Measurements from ENCODE around the gene MPRIP.

DNA sequence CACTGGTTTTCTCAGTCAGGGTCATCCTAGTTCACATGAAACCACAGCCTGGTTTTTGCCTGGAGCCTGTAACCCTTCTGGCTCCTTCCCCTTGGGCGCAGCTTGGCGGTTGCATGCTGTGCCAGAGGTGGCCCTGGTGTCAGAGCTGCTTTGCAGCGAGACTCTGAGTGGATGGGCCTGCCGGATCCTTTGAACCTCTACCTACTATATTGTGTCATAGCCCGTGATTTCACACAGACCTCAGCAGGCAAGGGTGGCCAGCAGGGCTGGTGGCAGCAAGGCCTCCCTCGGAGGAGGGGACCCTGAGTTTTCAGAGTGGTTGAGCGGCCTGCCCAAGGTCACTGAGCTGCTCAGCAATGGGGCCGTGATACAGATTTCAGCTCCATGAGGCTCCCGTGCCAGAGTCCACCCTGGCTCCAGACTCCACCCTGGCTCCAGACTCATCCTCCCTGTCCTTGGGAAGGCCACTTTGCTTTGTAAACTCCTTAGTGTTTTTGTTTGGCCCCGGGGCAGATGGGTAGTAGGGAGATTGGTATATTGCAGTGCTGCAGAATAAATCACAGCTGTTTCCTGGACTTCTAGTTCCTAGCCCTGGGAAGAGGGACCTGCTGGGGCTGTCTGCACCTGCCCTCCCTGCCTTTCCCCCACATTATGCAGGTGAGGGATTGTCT, 9.7 kb downstream of the MPRIP start:
- TF ChIP-seq, protein P1, sequence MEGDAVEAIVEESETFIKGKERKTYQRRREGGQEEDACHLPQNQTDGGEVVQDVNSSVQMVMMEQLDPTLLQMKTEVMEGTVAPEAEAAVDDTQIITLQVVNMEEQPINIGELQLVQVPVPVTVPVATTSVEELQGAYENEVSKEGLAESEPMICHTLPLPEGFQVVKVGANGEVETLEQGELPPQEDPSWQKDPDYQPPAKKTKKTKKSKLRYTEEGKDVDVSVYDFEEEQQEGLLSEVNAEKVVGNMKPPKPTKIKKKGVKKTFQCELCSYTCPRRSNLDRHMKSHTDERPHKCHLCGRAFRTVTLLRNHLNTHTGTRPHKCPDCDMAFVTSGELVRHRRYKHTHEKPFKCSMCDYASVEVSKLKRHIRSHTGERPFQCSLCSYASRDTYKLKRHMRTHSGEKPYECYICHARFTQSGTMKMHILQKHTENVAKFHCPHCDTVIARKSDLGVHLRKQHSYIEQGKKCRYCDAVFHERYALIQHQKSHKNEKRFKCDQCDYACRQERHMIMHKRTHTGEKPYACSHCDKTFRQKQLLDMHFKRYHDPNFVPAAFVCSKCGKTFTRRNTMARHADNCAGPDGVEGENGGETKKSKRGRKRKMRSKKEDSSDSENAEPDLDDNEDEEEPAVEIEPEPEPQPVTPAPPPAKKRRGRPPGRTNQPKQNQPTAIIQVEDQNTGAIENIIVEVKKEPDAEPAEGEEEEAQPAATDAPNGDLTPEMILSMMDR (conservative IDR thresholded peaks at IDR 0.05; ENCODE audit: low read depth, low read length): no peak
- TF ChIP-seq EZH2 (IDR thresholded peaks at IDR 0.05; ENCODE audit: low read length, unreplicated experiment) (no peak), EZH2phosphoT487 (IDR thresholded peaks at IDR 0.05; ENCODE audit: borderline replicate concordance, low read length) (no peak)
